Cortex of kidney (tissue), 1 donor: ENCODE results near the gene SRP68.

Experiments
- DNase-seq: peaks from one replicate; lab custom pipeline; 2025; lab: John Stamatoyannopoulos, UW

The SRP68 gene

GRCh38 chr17:75996665-75997590 lies 75.4 kb downstream of the SRP68 start:
- DNase-seq = no peak

- DNase-seq = no peak
Measured at GRCh38 chr17:75995385-75995925, 76.9 kb downstream of the SRP68 start.

- DNase-seq = no peak
Measured at GRCh38 chr17:75994802-75995370, 77.4 kb downstream of the SRP68 start.

- DNase-seq = no peak
Measured at GRCh38 chr17:75991396-75991795, 80.9 kb downstream of the SRP68 start.
